ENCODE measurements around the gene SPC25. TPM values are rescaled to one million over a fixed set of nuclear protein-coding genes. Genes with fewer than 3 reads are reported as not detected.

The SPC25 gene
- polyA plus RNA-seq, 1 donor (not counting 4 experiments of a cell fraction or from before 2014, with no cell fraction given): 7.1 TPM

DNA sequence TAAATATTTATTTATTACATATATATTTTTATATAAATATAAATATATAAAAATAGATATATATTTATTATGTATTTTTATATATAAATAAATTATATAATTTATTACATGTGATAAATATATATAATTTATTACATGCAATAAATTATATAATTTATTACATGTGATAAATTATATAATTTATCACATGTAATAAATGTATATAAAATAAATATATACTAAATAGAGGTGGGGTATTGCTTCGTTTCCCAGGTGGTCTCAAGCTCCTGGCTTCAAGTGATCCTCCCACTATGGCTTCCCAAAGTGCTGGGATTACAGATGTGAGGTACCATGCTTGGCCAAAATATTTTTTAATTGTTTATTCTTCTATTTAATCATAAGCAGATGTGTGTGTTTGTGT, 7.2 kb upstream of the SPC25 start:
- dilution Hi-C loops (cut with MboI; ENCODE audit: extremely low pct_ligation_motif_present, low sequenced_read_pairs): no loop called here
- FAIRE-seq (no peak), DNase-seq (ENCODE audit: low read depth, low spot score) (no peak)
- H3K36me3 ChIP-seq (ENCODE audit: control insufficient read depth in 2 of 2, extremely low read depth in 1 of 2, insufficient read depth in 2 of 2, low read length in 2 of 2): no peaks in the 10 kb centered on the region
- peaks cover 4% of the 10 kb centered on the region for H3K27me3 ChIP-seq (ENCODE audit: control insufficient read depth, extremely low read depth, insufficient read depth, low read length)
- no peak overlapping the region for H3K4me2 ChIP-seq (ENCODE audit: control insufficient read depth, extremely low read depth, insufficient read depth, low read depth, low read length)
- no peak overlapping the region for H3K4me3 ChIP-seq (ENCODE audit: control insufficient read depth in 2 of 3, extremely low read depth in 1 of 3, insufficient read depth in 2 of 3, low read depth in 1 of 3, low read length in 3 of 3)
- H3K9ac ChIP-seq (ENCODE audit: control insufficient read depth, extremely low read depth, insufficient read depth, low read length): no peak overlapping the region
- no peak overlapping the region for H2AFZ ChIP-seq (ENCODE audit: control insufficient read depth, low read length)
- H3K9me1 ChIP-seq (ENCODE audit: control insufficient read depth, extremely low read depth, insufficient read depth, low read length): no peaks in the 10 kb centered on the region
- no peaks in the 10 kb centered on the region for H3K79me2 ChIP-seq (ENCODE audit: control insufficient read depth, insufficient read depth, low read length)
- no peak for TF ChIP-seq EZH2 (IDR thresholded peaks at IDR 0.05; ENCODE audit: low read length)
- no peak for TF ChIP-seq CTCF (optimal IDR thresholded peaks at IDR 0.05 in 1 of 3, IDR thresholded peaks at IDR 0.05 in 1 of 3, conservative IDR thresholded peaks at IDR 0.05 in 1 of 3; ENCODE audit: extremely low read depth in 1 of 3, insufficient read depth in 2 of 3, low read length in 3 of 3)
- H3K4me1 ChIP-seq (ENCODE audit: control insufficient read depth, extremely low read depth, insufficient read depth, low read length): no peaks in the 10 kb centered on the region
- no peaks in the 10 kb centered on the region for H4K20me1 ChIP-seq (ENCODE audit: control insufficient read depth, extremely low read depth, insufficient read depth, low read length)
- H3K9me3 ChIP-seq (ENCODE audit: control insufficient read depth, low read depth, low read length): no peaks in the 10 kb centered on the region
- H3K27ac ChIP-seq (ENCODE audit: control insufficient read depth, insufficient read depth, low read length): no peak overlapping the region

- Histone ChIP-seq H3K36me3 (ENCODE audit: control insufficient read depth in 2 of 2, extremely low read depth in 1 of 2, insufficient read depth in 2 of 2, low read length in 2 of 2) (no peaks in the 10 kb centered on the region), H3K9me1 (ENCODE audit: control insufficient read depth, extremely low read depth, insufficient read depth, low read length) (no peaks in the 10 kb centered on the region), H3K27me3 (ENCODE audit: control insufficient read depth, extremely low read depth, insufficient read depth, low read length) (peaks cover 9% of the 10 kb centered on the region), H3K27ac (ENCODE audit: control insufficient read depth, insufficient read depth, low read length) (no peak overlapping the region), H3K79me2 (ENCODE audit: control insufficient read depth, insufficient read depth, low read length) (no peaks in the 10 kb centered on the region), H2AFZ (ENCODE audit: control insufficient read depth, low read length) (no peak overlapping the region), H3K4me3 (ENCODE audit: control insufficient read depth in 2 of 3, extremely low read depth in 1 of 3, insufficient read depth in 2 of 3, low read depth in 1 of 3, low read length in 3 of 3) (no peak overlapping the region), H3K4me2 (ENCODE audit: control insufficient read depth, extremely low read depth, insufficient read depth, low read depth, low read length) (no peak overlapping the region), H3K4me1 (ENCODE audit: control insufficient read depth, extremely low read depth, insufficient read depth, low read length) (no peaks in the 10 kb centered on the region), H4K20me1 (ENCODE audit: control insufficient read depth, extremely low read depth, insufficient read depth, low read length) (no peaks in the 10 kb centered on the region), H3K9me3 (ENCODE audit: control insufficient read depth, low read depth, low read length) (no peaks in the 10 kb centered on the region), H3K9ac (ENCODE audit: control insufficient read depth, extremely low read depth, insufficient read depth, low read length) (no peak overlapping the region)
- peak; percentile 51 for FAIRE-seq
- dilution Hi-C loops (cut with MboI; ENCODE audit: extremely low pct_ligation_motif_present, low sequenced_read_pairs): no loop called here
- no peak for TF ChIP-seq CTCF (optimal IDR thresholded peaks at IDR 0.05 in 1 of 3, IDR thresholded peaks at IDR 0.05 in 1 of 3, conservative IDR thresholded peaks at IDR 0.05 in 1 of 3; ENCODE audit: extremely low read depth in 1 of 3, insufficient read depth in 2 of 3, low read length in 3 of 3)
- no peak for TF ChIP-seq EZH2 (IDR thresholded peaks at IDR 0.05; ENCODE audit: low read length)
- no peak for DNase-seq (ENCODE audit: low read depth, low spot score)
Observed at GRCh38 chr2:168896783-168897182, 6.6 kb upstream of the SPC25 start.
